ENCODE results near the gene JAK1.
"Not testable (repeated sequence)": the region's sequence is repeated elsewhere in the genome, so short reads cannot be mapped to it uniquely, and the experiment has no call there.

The JAK1 gene

GRCh38 chr1:64923294-64923718 lies 43.0 kb downstream of the JAK1 start:
- in situ Hi-C loops (cut with MboI; ENCODE audit: low sequenced_read_pairs): no loop called here

GRCh38 chr1:64922336-64922735 lies 44.0 kb downstream of the JAK1 start:
- in situ Hi-C loops (cut with MboI; ENCODE audit: low sequenced_read_pairs): no loop called here

- in situ Hi-C loops (cut with MboI; ENCODE audit: low sequenced_read_pairs): no loop called here
Measured at GRCh38 chr1:64921771-64922170, 44.6 kb downstream of the JAK1 start.

- in situ Hi-C loops (cut with MboI; ENCODE audit: low sequenced_read_pairs): no loop called here
Measured at GRCh38 chr1:64920941-64921589, 45.3 kb downstream of the JAK1 start.

GRCh38 chr1:64919120-64919519 lies 47.2 kb downstream of the JAK1 start:
- in situ Hi-C loops (cut with MboI; ENCODE audit: low sequenced_read_pairs): not testable (repeated sequence)

- in situ Hi-C loops (cut with MboI; ENCODE audit: low sequenced_read_pairs): no loop called here
Measured at GRCh38 chr1:64917907-64918306, 48.4 kb downstream of the JAK1 start.

GRCh38 chr1:64917328-64917861 lies 49.0 kb downstream of the JAK1 start:
- in situ Hi-C loops (cut with MboI; ENCODE audit: low sequenced_read_pairs): no loop called here

GRCh38 chr1:64915381-64916274 lies 50.7 kb downstream of the JAK1 start:
- in situ Hi-C loops (cut with MboI; ENCODE audit: low sequenced_read_pairs): no loop called here

GRCh38 chr1:64913361-64914015 lies 52.9 kb downstream of the JAK1 start:
- in situ Hi-C loops (cut with MboI; ENCODE audit: low sequenced_read_pairs): no loop called here

GRCh38 chr1:64912191-64912590 lies 54.2 kb downstream of the JAK1 start:
- in situ Hi-C loops (cut with MboI; ENCODE audit: low sequenced_read_pairs): no loop called here

- in situ Hi-C loops (cut with MboI; ENCODE audit: low sequenced_read_pairs): no loop called here
Measured at GRCh38 chr1:64911326-64911725, 55.0 kb downstream of the JAK1 start.

GRCh38 chr1:64909031-64909430 lies 57.3 kb downstream of the JAK1 start:
- in situ Hi-C loops (cut with MboI; ENCODE audit: low sequenced_read_pairs): no loop called here

- in situ Hi-C loops (cut with MboI; ENCODE audit: low sequenced_read_pairs): no loop called here
Measured at GRCh38 chr1:64908575-64908974, 57.8 kb downstream of the JAK1 start.

GRCh38 chr1:64906447-64906846 lies 59.9 kb downstream of the JAK1 start:
- in situ Hi-C loops (cut with MboI; ENCODE audit: low sequenced_read_pairs): no loop called here

- in situ Hi-C loops (cut with MboI; ENCODE audit: low sequenced_read_pairs): no loop called here
Measured at GRCh38 chr1:64903593-64903992, 62.8 kb downstream of the JAK1 start.

- in situ Hi-C loops (cut with MboI; ENCODE audit: low sequenced_read_pairs): no loop called here
Measured at GRCh38 chr1:64901663-64902062, 64.7 kb downstream of the JAK1 start.

- in situ Hi-C loops (cut with MboI; ENCODE audit: low sequenced_read_pairs): no loop called here
Measured at GRCh38 chr1:64900916-64901315, 65.4 kb downstream of the JAK1 start.

- in situ Hi-C loops (cut with MboI; ENCODE audit: low sequenced_read_pairs): no loop called here
Measured at GRCh38 chr1:64898107-64898861, 68.1 kb downstream of the JAK1 start.

GRCh38 chr1:64896551-64896950 lies 69.8 kb downstream of the JAK1 start:
- in situ Hi-C loops (cut with MboI; ENCODE audit: low sequenced_read_pairs): no loop called here

GRCh38 chr1:64895500-64895899 lies 70.8 kb downstream of the JAK1 start:
- in situ Hi-C loops (cut with MboI; ENCODE audit: low sequenced_read_pairs): no loop called here
